ENCODE measurements around the gene COL4A6. TPM values are rescaled to one million over a fixed set of nuclear protein-coding genes. Genes with fewer than 3 reads are reported as not detected.

COL4A6 gene
- total and polyA plus RNA-seq, 2 donors (not counting 3 experiments of a cell fraction or from before 2014, with no cell fraction given) = 0.49 to 0.62 TPM

DNA sequence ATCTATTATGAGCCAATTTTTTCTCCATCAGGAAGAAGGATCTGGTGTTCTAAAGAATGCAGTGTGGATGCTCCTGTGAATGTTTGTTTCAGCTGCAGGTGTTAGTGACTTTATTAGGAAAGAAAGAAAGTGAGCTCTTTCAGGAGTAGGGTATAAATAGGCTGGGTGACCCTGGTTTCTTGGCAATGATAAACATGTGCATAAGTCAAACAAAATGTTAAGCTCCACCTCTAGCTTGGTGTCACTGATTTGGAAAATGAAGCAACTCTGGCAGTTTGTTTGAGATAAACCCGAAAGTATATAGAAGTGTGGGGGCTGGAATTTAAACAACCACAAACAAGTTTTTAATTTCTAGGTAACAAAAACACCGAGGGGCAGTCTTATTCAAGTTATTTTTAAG lies 152.3 kb downstream of the COL4A6 start:
- no peak overlapping the region for H3K27ac ChIP-seq (ENCODE audit: insufficient read depth, low read depth, low read length)
- H3K9me1 ChIP-seq (replicated peaks; ENCODE audit: control insufficient read depth, extremely low read depth, insufficient read depth, low read length) = no peaks in the 10 kb centered on the region
- no peak overlapping the region for H3K9ac ChIP-seq (replicated peaks; ENCODE audit: extremely low read depth, insufficient read depth, low read length)
- intact Hi-C loops (cut with micrococcal nuclease) (no loop called here), dilution Hi-C loops (cut with MboI; ENCODE audit: extremely low pct_ligation_motif_present, low sequenced_read_pairs) (no loop called here)
- H3K36me3 ChIP-seq (ENCODE audit: control insufficient read depth in 2 of 2, extremely low read depth in 1 of 2, insufficient read depth in 2 of 2, low read length in 2 of 2) = no peaks in the 10 kb centered on the region
- H3K4me2 ChIP-seq (ENCODE audit: insufficient read depth, low read length) = no peak overlapping the region
- no peak for FAIRE-seq
- H3K4me3 ChIP-seq (replicated peaks in 1 of 3; ENCODE audit: insufficient read depth in 1 of 3, low read depth in 1 of 3, low read length in 3 of 3) = no peak overlapping the region
- no peaks in the 10 kb centered on the region for H3K27me3 ChIP-seq (ENCODE audit: control insufficient read depth in 2 of 2, insufficient read depth in 2 of 2, low read length in 2 of 2)
- no peaks in the 10 kb centered on the region for H4K20me1 ChIP-seq (replicated peaks; ENCODE audit: control insufficient read depth, extremely low read depth, insufficient read depth, low read length)
- H2AFZ ChIP-seq (ENCODE audit: low read depth, low read length) = no peak overlapping the region
- no peaks in the 10 kb centered on the region for H3K9me3 ChIP-seq (replicated peaks; ENCODE audit: control insufficient read depth, insufficient read depth, low read length)
- no peak for DNase-seq (ENCODE audit: low read depth, low spot score)
- no peaks in the 10 kb centered on the region for H3K79me2 ChIP-seq (ENCODE audit: control insufficient read depth, insufficient read depth, low read length)
- ChIA-PET CTCF (interaction anchor here (1.1 kb wide), 1 partner anchor 62 kb away, joined by 5 read pairs; no protein-coding TSS in a partner anchor), POLR2A (no interaction called here)
- H3K4me1 ChIP-seq (ENCODE audit: control insufficient read depth, extremely low read depth, insufficient read depth, low read length) = no peaks in the 10 kb centered on the region
- TF ChIP-seq, protein P1, sequence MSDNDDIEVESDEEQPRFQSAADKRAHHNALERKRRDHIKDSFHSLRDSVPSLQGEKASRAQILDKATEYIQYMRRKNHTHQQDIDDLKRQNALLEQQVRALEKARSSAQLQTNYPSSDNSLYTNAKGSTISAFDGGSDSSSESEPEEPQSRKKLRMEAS (IDR thresholded peaks at IDR 0.05; ENCODE audit: insufficient read depth, insufficient read length) = no peak
- TF ChIP-seq JUN (IDR thresholded peaks at IDR 0.05; ENCODE audit: borderline replicate concordance, insufficient read depth, insufficient read length, low read depth) = no peak
- TF ChIP-seq MYC (IDR thresholded peaks at IDR 0.05; ENCODE audit: low read depth, low read length) = no peak
- no peak for TF ChIP-seq POLR2AphosphoS5 (IDR thresholded peaks at IDR 0.05; ENCODE audit: insufficient read depth, low read depth, low read length)
- TF ChIP-seq, protein P2, sequence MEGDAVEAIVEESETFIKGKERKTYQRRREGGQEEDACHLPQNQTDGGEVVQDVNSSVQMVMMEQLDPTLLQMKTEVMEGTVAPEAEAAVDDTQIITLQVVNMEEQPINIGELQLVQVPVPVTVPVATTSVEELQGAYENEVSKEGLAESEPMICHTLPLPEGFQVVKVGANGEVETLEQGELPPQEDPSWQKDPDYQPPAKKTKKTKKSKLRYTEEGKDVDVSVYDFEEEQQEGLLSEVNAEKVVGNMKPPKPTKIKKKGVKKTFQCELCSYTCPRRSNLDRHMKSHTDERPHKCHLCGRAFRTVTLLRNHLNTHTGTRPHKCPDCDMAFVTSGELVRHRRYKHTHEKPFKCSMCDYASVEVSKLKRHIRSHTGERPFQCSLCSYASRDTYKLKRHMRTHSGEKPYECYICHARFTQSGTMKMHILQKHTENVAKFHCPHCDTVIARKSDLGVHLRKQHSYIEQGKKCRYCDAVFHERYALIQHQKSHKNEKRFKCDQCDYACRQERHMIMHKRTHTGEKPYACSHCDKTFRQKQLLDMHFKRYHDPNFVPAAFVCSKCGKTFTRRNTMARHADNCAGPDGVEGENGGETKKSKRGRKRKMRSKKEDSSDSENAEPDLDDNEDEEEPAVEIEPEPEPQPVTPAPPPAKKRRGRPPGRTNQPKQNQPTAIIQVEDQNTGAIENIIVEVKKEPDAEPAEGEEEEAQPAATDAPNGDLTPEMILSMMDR (IDR thresholded peaks at IDR 0.05; ENCODE audit: extremely low read depth in 1 of 2, insufficient read depth in 1 of 2, low read depth in 1 of 2, low read length in 2 of 2) = no peak
- TF ChIP-seq GATA2 (IDR thresholded peaks at IDR 0.05; ENCODE audit: insufficient read depth, insufficient read length, low read depth, low read length) = no peak
- TF ChIP-seq POLR2A (IDR thresholded peaks at IDR 0.05; ENCODE audit: low read depth, low read length) = no peak
- no peak for TF ChIP-seq FOS (IDR thresholded peaks at IDR 0.05; ENCODE audit: borderline replicate concordance, insufficient read depth, low read length)
- no peak for TF ChIP-seq EZH2 (IDR thresholded peaks at IDR 0.05; ENCODE audit: borderline replicate concordance, low read depth, low read length, severe bottlenecking)
- no TSS peak for BruUV-seq (replicated peaks)

Measured in endothelial cell of umbilical vein (primary cell).